WTC11 (cell line): Measurements from ENCODE around the gene DNAJB9. TPM values are rescaled to one million over a fixed set of nuclear protein-coding genes. Genes with fewer than 3 reads are reported as not detected.

ENCODE experiments used
- ATAC-seq: fragments of 200-7000 bp; cut with Tn5 transposase; 2 replicates; pipeline ENCODE4 v1.10.0; 2021; ENCODE audit warnings: mild to moderate bottlenecking, moderate library complexity
- CTCF ChIA-PET: fragments of 300-600 bp; sonication (Branson Sonifier 250); formaldehyde crosslinking; loops from one replicate; lab custom pipeline; 2021; ENCODE audit warnings: antibody characterized with exemption; lab: Charles Lee
- POLR2A ChIA-PET: fragments of 350-600 bp; sonication (Branson Sonifier 250); formaldehyde crosslinking; loops from one replicate; lab custom pipeline; 2021; ENCODE audit warnings: antibody characterized with exemption; lab: Charles Lee
- DNase-seq: peaks from one replicate; pipeline ENCODE4 v3.0.0; 2021; ENCODE audit warnings: low spot score
- H3K27ac Mint-ChIP-seq: 2 replicates; pipeline ENCODE4 v1.8.0; 2021; ENCODE audit warnings: mixed read lengths
- H3K27me3 Mint-ChIP-seq: 2 replicates; pipeline ENCODE4 v1.8.0; 2021; ENCODE audit warnings: low read depth, mild to moderate bottlenecking, moderate library complexity, mixed read lengths
- H3K36me3 Mint-ChIP-seq: 2 replicates; pipeline ENCODE4 v1.8.0; 2021; ENCODE audit warnings: mixed read lengths
- H3K4me1 Mint-ChIP-seq: 2 replicates; pipeline ENCODE4 v1.8.0; 2022; ENCODE audit warnings: mixed read lengths
- H3K4me3 Mint-ChIP-seq: 2 replicates; pipeline ENCODE4 v1.8.0; 2021; ENCODE audit warnings: mild to moderate bottlenecking, moderate library complexity, mixed read lengths
- H3K9me3 Mint-ChIP-seq: 2 replicates; pipeline ENCODE4 v1.8.0; 2021; ENCODE audit warnings: mixed read lengths
- CBFB ChIP-seq: sonication (generic); formaldehyde crosslinking; IDR thresholded peaks from 2 replicates; pipeline ENCODE4 v1.8.1; 2022; ENCODE audit warnings: mild to moderate bottlenecking, low read depth, missing genetic modification reagents
- CREB1 ChIP-seq: sonication (generic); formaldehyde crosslinking; IDR thresholded peaks from 2 replicates; pipeline ENCODE4 v1.8.0; 2023; ENCODE audit warnings: mild to moderate bottlenecking, missing genetic modification reagents
- E2F1 ChIP-seq: sonication (generic); formaldehyde crosslinking; IDR thresholded peaks from 2 replicates; pipeline ENCODE4 v1.8.0; 2022; ENCODE audit warnings: mild to moderate bottlenecking, missing genetic modification reagents
- ERG ChIP-seq: fragments of 250-450 bp; sonication (Bioruptor Pico); IDR thresholded peaks from 2 replicates; pipeline ENCODE4 v1.8.0; 2021; ENCODE audit warnings: mild to moderate bottlenecking
- FOXJ3 ChIP-seq: sonication (generic); formaldehyde crosslinking; IDR thresholded peaks from 2 replicates; pipeline ENCODE4 v1.9.0; 2021; ENCODE audit warnings: missing genetic modification reagents, mild to moderate bottlenecking, borderline replicate concordance
- FOXP1 ChIP-seq: sonication (generic); formaldehyde crosslinking; IDR thresholded peaks from 2 replicates; pipeline ENCODE4 v1.8.0; 2022; ENCODE audit warnings: missing genetic modification reagents, mild to moderate bottlenecking, moderate library complexity, borderline replicate concordance
- FOXP4 ChIP-seq: sonication (generic); formaldehyde crosslinking; IDR thresholded peaks from 2 replicates; pipeline ENCODE4 v1.8.0; 2022; ENCODE audit warnings: mild to moderate bottlenecking, missing genetic modification reagents
- HMGA2 ChIP-seq: fragments of 250-450 bp; sonication (Bioruptor Pico); IDR thresholded peaks from 2 replicates; pipeline ENCODE4 v1.4.0; 2021; ENCODE audit warnings: mild to moderate bottlenecking, moderate library complexity
- IRF1 ChIP-seq: sonication (generic); formaldehyde crosslinking; IDR thresholded peaks from 2 replicates; pipeline ENCODE4 v1.8.0; 2023; ENCODE audit warnings: missing genetic modification reagents
- MLX ChIP-seq: sonication (generic); formaldehyde crosslinking; IDR thresholded peaks from 2 replicates; pipeline ENCODE4 v1.8.1; 2023; ENCODE audit warnings: mild to moderate bottlenecking, missing genetic modification reagents, moderate library complexity
- NFATC4 ChIP-seq: fragments of 250-450 bp; sonication (Bioruptor Pico); IDR thresholded peaks from 2 replicates; pipeline ENCODE4 v1.9.0; 2021; ENCODE audit warnings: mild to moderate bottlenecking
- NFYB ChIP-seq: sonication (generic); formaldehyde crosslinking; conservative IDR thresholded peaks from 2 replicates; pipeline ENCODE4 v1.8.0; 2022; ENCODE audit warnings: low read depth, missing genetic modification reagents
- NR2C2 ChIP-seq: sonication (generic); formaldehyde crosslinking; IDR thresholded peaks from 2 replicates; pipeline ENCODE4 v1.8.0; 2022; ENCODE audit warnings: mild to moderate bottlenecking, missing genetic modification reagents
- SMAD3 ChIP-seq: sonication (generic); formaldehyde crosslinking; IDR thresholded peaks from 2 replicates; pipeline ENCODE4 v1.8.0; 2022; ENCODE audit warnings: missing genetic modification reagents, mild to moderate bottlenecking, borderline replicate concordance
- SOX15 ChIP-seq: fragments of 250-450 bp; sonication (Bioruptor Pico); IDR thresholded peaks from 2 replicates; pipeline ENCODE4 v1.9.0; 2021; ENCODE audit warnings: mild to moderate bottlenecking
- TEAD1 ChIP-seq: sonication (generic); formaldehyde crosslinking; IDR thresholded peaks from 2 replicates; pipeline ENCODE4 v1.8.0; 2022; ENCODE audit warnings: mild to moderate bottlenecking, missing genetic modification reagents
- TP53 ChIP-seq: sonication (generic); formaldehyde crosslinking; IDR thresholded peaks from 2 replicates; pipeline ENCODE4 v1.8.1; 2023; ENCODE audit warnings: mild to moderate bottlenecking, missing genetic modification reagents
- ZMAT4 ChIP-seq: fragments of 250-450 bp; sonication (Bioruptor Pico); IDR thresholded peaks from 2 replicates; pipeline ENCODE4 v1.9.0; 2021; ENCODE audit warnings: mild to moderate bottlenecking
- total RNA-seq: library from RNA; stranded (reverse); gene quantifications from 3 replicates; pipeline ENCODE4 v1.2.3, GENCODE V29; 2021
- TF ChIP-seq, protein P1 (sequence below): sonication (generic); formaldehyde crosslinking; IDR thresholded peaks from 2 replicates; pipeline ENCODE4 v1.8.0; 2023; ENCODE audit warnings: missing genetic modification reagents, mild to moderate bottlenecking, borderline replicate concordance
- TF ChIP-seq, protein P2 (sequence below): sonication (generic); formaldehyde crosslinking; IDR thresholded peaks from 2 replicates; pipeline ENCODE4 v1.8.1; 2022; ENCODE audit warnings: low read depth, mild to moderate bottlenecking, moderate library complexity, missing genetic modification reagents, borderline replicate concordance
- TF ChIP-seq, protein P3 (sequence below): sonication (generic); formaldehyde crosslinking; IDR thresholded peaks from 2 replicates; pipeline ENCODE4 v1.8.1; 2022; ENCODE audit warnings: missing genetic modification reagents, borderline replicate concordance

DNAJB9 gene
- total RNA-seq, 1 experiment from 2014 or later, result 6.6 TPM

GRCh38 chr7:108528183-108528712, 41.4 kb upstream of the DNAJB9 start (continued):
- TF ChIP-seq, protein P1, sequence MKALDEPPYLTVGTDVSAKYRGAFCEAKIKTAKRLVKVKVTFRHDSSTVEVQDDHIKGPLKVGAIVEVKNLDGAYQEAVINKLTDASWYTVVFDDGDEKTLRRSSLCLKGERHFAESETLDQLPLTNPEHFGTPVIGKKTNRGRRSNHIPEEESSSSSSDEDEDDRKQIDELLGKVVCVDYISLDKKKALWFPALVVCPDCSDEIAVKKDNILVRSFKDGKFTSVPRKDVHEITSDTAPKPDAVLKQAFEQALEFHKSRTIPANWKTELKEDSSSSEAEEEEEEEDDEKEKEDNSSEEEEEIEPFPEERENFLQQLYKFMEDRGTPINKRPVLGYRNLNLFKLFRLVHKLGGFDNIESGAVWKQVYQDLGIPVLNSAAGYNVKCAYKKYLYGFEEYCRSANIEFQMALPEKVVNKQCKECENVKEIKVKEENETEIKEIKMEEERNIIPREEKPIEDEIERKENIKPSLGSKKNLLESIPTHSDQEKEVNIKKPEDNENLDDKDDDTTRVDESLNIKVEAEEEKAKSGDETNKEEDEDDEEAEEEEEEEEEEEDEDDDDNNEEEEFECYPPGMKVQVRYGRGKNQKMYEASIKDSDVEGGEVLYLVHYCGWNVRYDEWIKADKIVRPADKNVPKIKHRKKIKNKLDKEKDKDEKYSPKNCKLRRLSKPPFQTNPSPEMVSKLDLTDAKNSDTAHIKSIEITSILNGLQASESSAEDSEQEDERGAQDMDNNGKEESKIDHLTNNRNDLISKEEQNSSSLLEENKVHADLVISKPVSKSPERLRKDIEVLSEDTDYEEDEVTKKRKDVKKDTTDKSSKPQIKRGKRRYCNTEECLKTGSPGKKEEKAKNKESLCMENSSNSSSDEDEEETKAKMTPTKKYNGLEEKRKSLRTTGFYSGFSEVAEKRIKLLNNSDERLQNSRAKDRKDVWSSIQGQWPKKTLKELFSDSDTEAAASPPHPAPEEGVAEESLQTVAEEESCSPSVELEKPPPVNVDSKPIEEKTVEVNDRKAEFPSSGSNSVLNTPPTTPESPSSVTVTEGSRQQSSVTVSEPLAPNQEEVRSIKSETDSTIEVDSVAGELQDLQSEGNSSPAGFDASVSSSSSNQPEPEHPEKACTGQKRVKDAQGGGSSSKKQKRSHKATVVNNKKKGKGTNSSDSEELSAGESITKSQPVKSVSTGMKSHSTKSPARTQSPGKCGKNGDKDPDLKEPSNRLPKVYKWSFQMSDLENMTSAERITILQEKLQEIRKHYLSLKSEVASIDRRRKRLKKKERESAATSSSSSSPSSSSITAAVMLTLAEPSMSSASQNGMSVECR (CRISPR knock-in tag), result no peak
- TF ChIP-seq MLX (CRISPR knock-in tag), result no peak
- TF ChIP-seq, protein P2, sequence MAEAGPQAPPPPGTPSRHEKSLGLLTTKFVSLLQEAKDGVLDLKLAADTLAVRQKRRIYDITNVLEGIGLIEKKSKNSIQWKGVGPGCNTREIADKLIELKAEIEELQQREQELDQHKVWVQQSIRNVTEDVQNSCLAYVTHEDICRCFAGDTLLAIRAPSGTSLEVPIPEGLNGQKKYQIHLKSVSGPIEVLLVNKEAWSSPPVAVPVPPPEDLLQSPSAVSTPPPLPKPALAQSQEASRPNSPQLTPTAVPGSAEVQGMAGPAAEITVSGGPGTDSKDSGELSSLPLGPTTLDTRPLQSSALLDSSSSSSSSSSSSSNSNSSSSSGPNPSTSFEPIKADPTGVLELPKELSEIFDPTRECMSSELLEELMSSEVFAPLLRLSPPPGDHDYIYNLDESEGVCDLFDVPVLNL, result no peak
- TF ChIP-seq NFATC4 (CRISPR knock-in tag), result no peak
- TF ChIP-seq NR2C2 (CRISPR knock-in tag), result no peak
- TF ChIP-seq CREB1, result no peak
- TF ChIP-seq, protein P3, sequence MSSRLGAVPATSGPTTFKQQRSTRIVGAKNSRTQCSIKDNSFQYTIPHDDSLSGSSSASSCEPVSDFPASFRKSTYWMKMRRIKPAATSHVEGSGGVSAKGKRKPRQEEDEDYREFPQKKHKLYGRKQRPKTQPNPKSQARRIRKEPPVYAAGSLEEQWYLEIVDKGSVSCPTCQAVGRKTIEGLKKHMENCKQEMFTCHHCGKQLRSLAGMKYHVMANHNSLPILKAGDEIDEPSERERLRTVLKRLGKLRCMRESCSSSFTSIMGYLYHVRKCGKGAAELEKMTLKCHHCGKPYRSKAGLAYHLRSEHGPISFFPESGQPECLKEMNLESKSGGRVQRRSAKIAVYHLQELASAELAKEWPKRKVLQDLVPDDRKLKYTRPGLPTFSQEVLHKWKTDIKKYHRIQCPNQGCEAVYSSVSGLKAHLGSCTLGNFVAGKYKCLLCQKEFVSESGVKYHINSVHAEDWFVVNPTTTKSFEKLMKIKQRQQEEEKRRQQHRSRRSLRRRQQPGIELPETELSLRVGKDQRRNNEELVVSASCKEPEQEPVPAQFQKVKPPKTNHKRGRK, result no peak
- no peak for TF ChIP-seq ERG (CRISPR knock-in tag)

DNA sequence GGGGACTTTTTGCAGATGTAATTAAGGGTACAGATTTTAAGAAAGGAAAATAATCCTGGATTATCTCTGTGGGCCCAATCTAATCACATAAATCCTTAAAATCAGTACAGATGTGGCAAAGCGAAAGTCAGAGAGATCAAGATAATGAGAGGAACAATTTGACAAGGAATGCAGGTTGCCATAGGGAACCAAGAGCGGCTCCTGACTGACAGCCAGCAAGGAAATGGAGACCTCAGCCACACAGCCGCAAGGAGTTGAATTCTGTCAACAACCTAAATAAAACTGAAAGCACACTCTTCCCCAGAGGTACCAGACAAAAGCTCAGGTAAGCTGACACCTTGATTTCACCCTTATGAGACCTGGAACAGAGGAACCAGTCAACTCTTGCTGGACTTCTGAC, 40.3 kb upstream of the DNAJB9 start:
- ChIA-PET CTCF (no interaction called here), POLR2A (no interaction called here)
- H3K27ac Mint-ChIP-seq, result no peak overlapping the region
- no peak for ATAC-seq
- H3K4me3 Mint-ChIP-seq, result no peak overlapping the region
- H3K27me3 Mint-ChIP-seq, result no peaks in the 10 kb centered on the region
- no peaks in the 10 kb centered on the region; the same call in 1 of the 2 replicates for H3K9me3 Mint-ChIP-seq
- no peaks in the 10 kb centered on the region for H3K36me3 Mint-ChIP-seq
- peaks cover 7% of the 10 kb centered on the region for H3K4me1 Mint-ChIP-seq
- no peak for DNase-seq
- TF ChIP-seq TP53 (CRISPR knock-in tag) (no peak), FOXJ3 (CRISPR knock-in tag) (no peak), FOXP4 (CRISPR knock-in tag) (no peak), CBFB (CRISPR knock-in tag) (no peak), IRF1 (CRISPR knock-in tag) (no peak), TEAD1 (no peak), ZMAT4 (CRISPR knock-in tag) (no peak), E2F1 (CRISPR knock-in tag) (no peak), NFYB (CRISPR knock-in tag) (no peak), FOXP1 (no peak), HMGA2 (CRISPR knock-in tag) (no peak), SOX15 (CRISPR knock-in tag) (no peak), SMAD3 (CRISPR knock-in tag) (no peak)
- TF ChIP-seq, protein P2, result no peak
